Activated effector memory CD4-positive, alpha-beta T cell treated with anti-CD3 and anti-CD28 coated beads, Interleukin-2, amount 50 U/mL, for 16 hours (primary cell): ENCODE data around the gene LRRC27.

Experiments used
- DNase-seq: peaks from one replicate; pipeline ENCODE4 v3.0.0-alpha.2; 2020

The LRRC27 gene

GRCh38 chr10:132360766-132361447 lies 28.9 kb downstream of the LRRC27 start:
- peak; percentile 69 for DNase-seq

GRCh38 chr10:132361581-132362101 lies 29.6 kb downstream of the LRRC27 start:
- DNase-seq = peak; percentile 58

DNA sequence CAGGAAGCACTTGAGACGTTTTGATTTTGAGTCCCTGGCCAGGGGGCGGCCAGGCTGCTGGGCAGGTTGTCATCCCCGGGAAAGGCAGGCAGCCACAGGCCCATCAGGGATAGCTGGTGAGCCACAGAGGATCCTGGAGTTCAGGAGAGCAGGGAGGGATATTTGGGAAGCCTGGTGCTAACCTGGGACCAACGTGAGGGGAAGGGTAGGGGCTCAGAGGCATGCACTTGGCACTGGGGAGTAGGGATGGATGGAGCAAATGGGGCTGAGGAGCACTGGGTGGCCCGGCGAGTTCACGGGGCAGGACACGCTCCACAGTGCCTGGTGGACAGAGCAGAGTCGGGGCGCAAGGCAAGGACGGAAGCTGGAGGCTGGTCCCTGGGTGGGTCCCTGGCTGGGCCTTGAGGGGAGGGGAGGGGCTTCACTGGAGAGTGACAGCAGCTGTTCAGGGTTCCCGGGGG lies 30.2 kb downstream of the LRRC27 start:
- peak; percentile 52 for DNase-seq

GRCh38 chr10:132363376-132363775 lies 31.4 kb downstream of the LRRC27 start:
- peak; percentile 54 for DNase-seq

- peak; percentile 59 for DNase-seq
These were observed 32.1 kb downstream of the LRRC27 start for GRCh38 chr10:132363921-132364593.

- peak; percentile 79 for DNase-seq
These were observed 32.6 kb downstream of the LRRC27 start for GRCh38 chr10:132364594-132364970.

DNA sequence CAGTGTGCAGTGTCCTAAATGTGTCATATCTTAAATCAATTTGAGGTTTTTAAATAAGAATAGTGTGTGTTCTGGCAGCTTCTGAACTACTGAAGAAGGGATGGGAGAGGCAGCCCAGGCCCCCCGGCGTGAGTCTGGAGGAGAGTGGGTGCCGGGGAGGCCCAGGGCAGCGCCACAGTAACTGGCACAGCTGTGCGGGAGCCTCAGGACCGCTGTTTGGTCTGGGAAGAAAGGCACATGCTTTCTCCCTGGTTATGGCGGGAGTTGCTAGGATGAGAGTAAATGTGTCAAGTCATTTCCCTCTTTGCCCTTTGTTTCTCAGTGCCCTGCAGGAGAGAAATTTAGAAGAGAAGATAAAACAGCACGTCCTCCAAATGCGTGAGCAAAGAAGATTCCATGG lies 33.1 kb downstream of the LRRC27 start:
- peak; percentile 16 for DNase-seq

GRCh38 chr10:132366006-132366405 lies 34.0 kb downstream of the LRRC27 start:
- peak; percentile 47 for DNase-seq

DNA sequence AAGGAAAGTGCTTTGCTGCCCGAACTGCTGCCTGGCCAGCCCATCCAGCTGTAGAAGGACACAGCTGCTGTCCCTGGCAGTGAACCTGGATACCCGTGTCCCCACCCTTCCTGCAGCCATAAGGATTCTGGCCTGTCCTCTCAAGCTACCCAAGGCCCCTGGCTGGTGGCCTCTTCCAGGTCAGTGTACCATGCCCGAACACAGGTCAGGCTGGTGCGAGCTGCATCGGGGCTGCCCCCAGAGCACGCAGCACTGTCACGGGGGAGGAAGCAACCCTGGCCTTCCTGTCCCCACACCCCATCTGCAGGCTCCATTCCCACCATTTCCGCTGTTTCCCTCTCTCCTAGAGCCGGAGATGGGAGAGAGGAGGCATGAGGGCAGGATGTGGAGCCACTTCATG lies 34.5 kb downstream of the LRRC27 start:
- peak; percentile 37 for DNase-seq

GRCh38 chr10:132368391-132368790 lies 36.4 kb downstream of the LRRC27 start:
- no peak for DNase-seq

- DNase-seq = no peak
These were observed 37.1 kb downstream of the LRRC27 start for GRCh38 chr10:132368881-132369635.

DNA sequence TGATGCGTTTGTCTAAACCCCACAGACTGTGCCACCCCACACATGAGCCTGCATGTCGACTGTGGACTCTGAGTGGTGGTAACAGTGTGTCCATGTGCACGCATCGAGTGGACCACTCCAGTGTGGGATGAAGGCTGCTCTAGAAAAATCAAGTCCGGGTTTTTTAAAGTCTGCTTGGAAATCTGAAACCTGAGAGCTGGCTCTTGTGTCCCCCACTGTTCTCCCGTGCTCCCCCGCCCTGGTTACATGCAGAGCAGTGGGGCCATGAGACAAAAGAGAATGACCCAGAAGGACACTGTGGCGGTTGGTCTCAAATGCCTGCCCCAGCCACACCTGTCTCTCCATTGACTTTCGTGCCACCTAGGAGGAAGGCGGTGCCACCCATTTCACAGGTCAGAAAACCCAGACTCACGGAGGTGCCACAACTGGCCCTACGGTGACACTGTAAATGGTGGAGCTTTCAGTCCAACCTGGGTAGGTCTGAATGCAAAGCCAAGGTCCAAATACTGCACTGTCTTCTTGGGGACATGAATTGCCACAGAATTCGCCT lies 37.7 kb downstream of the LRRC27 start:
- no peak for DNase-seq

DNA sequence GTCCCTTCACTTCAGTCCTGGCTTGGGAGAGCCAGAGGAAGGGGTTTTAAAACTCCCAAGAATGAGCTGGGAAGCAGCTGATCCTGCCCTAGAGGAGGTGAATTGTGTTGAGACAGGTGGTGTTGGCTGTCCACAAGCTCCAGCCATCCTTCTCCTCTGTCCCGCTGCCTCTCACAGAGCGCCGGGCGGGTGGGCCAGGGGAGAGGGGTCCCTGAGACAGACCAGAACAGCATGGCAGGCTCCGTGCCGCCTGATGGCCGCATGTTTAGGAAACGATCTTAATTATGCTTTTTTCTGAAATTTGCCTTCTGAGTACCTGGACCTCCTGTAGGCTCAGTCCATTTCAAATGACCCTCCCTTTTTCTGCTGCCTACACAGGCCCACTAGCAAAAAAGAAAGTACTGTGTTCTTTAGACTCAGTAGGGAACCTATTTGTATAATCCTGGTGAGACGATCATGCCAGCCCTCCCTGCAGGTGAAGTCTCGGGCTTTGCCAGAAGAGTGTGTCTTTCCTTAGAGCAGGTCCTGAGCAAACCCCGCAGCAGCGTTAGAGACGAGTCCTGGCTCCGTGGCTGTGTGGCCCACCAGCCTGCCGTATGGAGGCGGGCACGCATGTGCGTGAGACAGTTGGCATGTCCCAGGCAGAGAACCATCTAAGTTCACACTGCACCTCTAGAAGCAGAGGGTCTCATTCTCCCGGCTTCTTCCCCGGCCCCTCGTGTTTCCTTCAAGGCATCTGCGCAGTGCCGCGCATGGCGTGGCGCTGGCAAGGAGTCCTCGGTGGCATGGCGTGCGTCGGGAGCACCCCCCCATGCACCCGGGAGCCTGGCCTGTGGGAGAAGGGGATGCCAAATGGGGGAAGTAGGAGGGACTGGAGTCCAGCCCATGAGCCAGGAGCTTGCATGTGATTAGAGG lies 38.7 kb downstream of the LRRC27 start:
- DNase-seq = no peak

GRCh38 chr10:132371641-132372081 lies 39.7 kb downstream of the LRRC27 start:
- DNase-seq = no peak

- DNase-seq = no peak
These were observed 40.6 kb downstream of the LRRC27 start for GRCh38 chr10:132372516-132373095.

- DNase-seq = no peak
These were observed 41.4 kb downstream of the LRRC27 start for GRCh38 chr10:132373241-132373955.

DNA sequence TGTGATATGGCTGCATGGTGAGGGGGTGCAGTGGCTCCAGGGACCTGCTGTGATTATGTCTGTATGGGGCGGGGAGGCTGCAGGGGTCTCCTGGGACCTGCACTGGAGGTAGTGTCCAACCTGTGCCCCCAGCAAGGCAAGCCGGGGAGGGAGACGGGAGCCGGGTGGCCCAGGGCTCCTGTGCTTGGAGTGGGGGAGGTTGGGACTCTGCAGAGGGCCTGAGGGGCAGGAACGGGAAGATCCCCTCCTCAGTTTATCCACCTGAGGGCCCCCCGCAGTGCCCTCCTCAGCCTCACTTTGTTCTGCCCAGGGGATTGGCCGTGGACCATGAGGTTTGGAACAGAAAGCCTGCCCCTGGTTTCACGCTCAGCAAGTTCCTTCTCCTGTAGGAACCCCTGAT lies 42.2 kb downstream of the LRRC27 start:
- no peak for DNase-seq

GRCh38 chr10:132374612-132375011 lies 42.6 kb downstream of the LRRC27 start:
- DNase-seq = no peak

- DNase-seq = no peak
These were observed 43.3 kb downstream of the LRRC27 start for GRCh38 chr10:132375116-132375794.

GRCh38 chr10:132375795-132376297 lies 43.9 kb downstream of the LRRC27 start:
- no peak for DNase-seq
